ENCODE measurements around the gene PPP1R9B.

The PPP1R9B gene

GRCh38 chr17:50103252-50103651, 47.2 kb downstream of the PPP1R9B start:
- DNase-seq = no peak

- DNase-seq = no peak
Measured at GRCh38 chr17:50102164-50102991, 48.1 kb downstream of the PPP1R9B start.

- peak; percentile 19 for DNase-seq
Measured at GRCh38 chr17:50101346-50102163, 48.9 kb downstream of the PPP1R9B start.

DNA sequence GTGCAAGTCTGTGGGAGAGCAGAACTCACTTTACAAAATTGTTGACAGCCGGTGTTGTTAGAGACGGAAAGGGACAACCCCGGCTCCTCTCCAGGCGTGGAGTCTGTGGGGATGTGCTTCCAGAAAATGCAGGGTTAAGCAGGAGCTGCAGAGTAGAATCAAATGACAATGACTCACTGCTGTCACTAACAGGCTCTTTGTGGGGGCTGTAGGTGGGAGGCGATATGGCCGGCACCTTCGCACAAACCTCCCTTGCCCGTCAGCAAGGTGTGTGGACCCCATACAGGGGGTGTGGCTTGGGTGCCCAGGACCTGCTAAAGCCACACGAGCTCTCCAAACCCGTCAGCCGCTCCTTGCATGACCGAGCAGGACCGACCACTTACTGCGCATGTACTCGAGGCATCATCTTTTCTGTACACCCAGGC, 49.5 kb downstream of the PPP1R9B start:
- DNase-seq = no peak

DNA sequence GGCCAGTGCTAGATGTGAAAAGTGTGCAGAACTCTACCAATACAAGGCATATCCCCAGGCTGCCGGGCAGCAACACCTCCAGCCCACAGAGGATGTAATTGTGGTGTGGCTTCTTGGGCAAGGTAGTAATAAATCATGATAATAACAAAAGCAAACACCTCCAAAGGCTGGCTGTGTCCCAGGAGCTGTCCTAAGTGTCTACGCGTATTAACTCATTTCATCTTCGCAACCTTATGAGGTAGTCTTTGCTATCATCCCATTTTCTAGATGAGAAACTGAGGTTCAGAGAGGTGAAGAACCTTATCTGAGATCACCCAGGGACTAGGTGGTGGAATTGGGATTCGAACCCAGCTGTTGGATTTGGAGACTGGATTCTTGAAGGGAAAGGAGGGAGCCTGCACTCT, 50.0 kb downstream of the PPP1R9B start:
- DNase-seq = no peak

- DNase-seq = no peak
Measured at GRCh38 chr17:50099003-50099402, 51.5 kb downstream of the PPP1R9B start.

- no peak for DNase-seq
Measured at GRCh38 chr17:50098583-50098982, 51.9 kb downstream of the PPP1R9B start.

DNA sequence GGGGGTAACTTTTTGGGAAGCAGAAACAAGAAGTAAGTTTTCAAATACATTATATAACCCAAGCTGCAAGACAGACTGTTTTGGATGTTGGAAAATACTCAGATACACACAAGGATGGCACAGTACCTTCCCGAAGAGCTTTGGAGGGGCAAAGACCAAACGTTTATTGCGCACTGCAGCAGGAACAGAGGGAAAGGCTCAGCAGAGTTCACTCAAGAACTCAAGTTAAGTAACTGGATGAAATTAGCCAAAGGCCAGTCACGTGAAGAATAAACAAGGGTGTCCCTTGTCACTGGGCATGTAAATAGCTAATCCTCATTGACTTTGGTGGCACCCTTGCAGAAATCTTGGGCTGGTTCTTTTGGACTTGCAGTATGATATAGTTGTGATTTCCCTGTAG, 52.6 kb downstream of the PPP1R9B start:
- DNase-seq = no peak

DNA sequence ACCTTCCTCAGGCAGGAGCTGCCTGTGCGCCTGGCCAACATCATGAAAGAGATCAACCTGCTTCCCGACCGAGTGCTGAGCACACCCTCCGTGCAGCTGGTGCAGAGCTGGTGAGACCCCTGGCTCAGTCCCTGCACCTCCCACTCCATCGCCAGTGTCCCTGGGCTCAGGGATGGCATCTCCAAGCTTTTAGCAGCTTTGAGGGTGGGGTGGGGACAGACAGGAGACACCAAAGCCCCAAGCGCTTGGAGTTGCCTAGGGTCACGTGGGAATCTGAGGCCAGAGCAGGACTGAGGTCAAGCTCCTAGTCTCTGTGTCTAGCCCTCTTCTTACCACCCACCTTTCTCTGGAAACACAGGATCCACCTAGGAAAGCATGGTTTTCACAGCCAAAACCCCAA, 53.0 kb downstream of the PPP1R9B start:
- no peak for DNase-seq

DNA sequence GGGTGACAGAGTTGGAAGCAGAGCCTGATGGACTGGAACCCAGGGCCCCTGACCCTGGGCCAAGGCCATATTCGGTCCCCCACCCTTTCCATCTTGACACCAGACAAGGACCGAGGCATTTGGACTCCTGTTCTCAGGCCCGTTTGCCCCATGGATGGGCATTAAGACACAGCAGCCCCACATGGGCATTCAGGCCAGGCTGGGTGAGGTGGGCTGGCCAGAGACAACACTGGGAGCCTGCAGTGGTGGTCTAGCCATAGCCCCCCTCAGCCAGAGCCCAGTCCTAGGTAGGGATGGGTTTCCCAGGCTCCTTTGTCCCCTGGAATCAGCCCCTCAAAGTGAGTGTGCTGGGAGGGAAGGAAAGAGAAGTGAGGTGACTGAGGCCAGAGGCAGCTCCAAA, 53.7 kb downstream of the PPP1R9B start:
- no peak for DNase-seq

- no peak for DNase-seq
Measured at GRCh38 chr17:50096092-50096491, 54.4 kb downstream of the PPP1R9B start.

DNA sequence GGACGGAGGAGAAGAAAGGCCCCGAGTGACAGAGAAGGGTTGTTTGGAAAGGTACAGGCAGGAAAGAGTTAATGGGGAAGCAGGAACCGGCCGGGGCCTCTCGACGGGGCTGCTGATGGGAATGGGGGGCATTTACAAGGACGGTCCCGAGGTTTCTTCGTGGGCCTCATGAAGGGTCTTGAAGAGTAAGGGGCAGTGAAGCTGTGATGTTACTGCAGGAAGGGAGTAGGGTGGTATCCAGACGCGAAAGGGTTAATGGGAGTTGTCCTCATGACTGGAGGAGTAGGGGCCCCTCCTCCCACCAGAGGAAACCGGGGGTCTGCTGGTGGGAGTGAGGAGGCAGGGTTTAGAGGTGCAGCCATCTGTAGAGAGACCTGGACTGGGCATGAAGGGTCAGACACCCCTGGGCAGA, 54.8 kb downstream of the PPP1R9B start:
- no peak for DNase-seq

- peak; percentile 95 for DNase-seq
Measured at GRCh38 chr17:50094753-50095619, 55.5 kb downstream of the PPP1R9B start, which contains the start of gene PDK2. PDK2 (plus strand) TSS chr17:50095351; CDS start chr17:50095436, 85 bp downstream.

DNA sequence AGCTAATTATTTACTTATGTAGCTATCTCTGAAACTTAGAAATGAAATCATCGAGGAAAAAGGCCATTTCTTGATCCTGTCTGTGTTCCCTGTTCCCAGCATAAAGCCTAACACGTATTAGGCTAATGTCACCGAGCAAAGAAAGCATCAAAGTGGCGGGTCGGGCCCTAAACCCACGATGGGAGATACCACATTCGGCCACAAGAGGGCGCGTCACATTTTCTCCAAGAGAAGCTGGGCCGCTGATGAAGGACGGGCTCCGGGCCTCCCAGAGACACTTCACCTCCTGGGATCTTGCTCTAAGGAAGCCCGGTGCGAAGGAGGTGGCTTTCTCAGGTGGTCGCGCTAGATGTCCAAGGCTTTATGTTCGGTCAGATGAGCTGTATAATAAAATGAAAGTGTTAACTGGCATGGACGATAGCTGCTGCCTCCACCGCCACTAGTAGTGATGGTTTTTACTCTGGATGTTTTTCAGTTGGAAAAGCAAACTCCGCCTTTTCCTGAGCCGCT, 56.2 kb downstream of the PPP1R9B start:
- peak; percentile 92 for DNase-seq

DNA sequence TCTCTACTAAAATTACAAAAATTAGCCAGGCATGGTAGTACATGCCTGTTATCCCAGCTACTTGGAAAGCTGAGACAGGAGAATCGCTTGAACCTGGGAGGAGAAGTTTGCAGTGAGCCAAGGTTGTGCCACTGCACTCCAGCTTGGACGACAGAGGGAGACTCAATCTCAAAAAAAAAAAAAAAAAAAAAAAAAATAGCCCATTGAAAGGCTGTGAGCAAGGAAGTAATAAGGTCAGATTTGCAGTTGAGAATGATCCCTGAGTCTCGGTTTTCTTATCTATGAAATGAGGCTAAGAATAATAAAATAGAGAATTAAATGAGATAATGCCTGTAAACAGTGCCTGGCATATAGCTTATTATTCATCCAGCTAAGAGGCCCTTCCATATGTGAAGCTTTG, 56.7 kb downstream of the PPP1R9B start:
- no peak for DNase-seq

DNA sequence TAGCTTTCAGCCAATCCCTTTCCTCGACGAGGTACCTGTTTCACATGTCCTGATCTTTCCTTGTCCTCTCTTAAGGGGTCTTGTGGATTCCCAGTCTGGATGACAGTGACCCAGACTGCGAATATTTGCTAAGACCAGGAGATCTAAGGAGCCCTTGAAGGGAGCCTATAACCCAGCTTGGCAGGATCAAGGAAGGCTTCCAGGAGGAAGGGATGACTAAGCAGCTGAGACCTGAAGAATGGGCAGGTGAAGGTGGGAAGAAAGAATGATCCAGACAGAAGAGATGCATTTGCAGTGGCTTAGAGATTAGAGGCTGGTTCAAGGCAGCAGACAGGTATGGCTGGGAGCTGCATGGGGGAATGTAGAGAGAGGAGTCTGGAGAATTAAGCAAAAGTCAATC, 57.2 kb downstream of the PPP1R9B start:
- DNase-seq = no peak

DNA sequence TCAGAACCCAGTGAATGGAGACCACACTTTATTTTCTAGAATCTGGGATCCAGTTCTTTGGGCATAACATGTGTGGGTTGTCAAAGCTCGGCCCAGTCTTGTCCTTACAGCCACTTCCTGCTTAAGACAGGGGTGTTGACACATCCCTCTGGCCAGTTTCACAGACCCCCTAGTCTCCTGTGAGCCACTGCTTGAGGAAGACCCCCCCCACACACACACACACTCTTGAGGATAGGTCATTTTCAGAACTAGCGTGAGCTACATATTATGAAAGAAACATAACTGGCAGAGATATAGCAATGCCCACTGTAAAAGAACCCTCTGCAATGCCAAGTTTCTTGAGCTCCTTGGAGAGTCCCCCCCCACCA, 58.6 kb downstream of the PPP1R9B start:
- DNase-seq = no peak

- no peak for DNase-seq
Measured at GRCh38 chr17:50090971-50091917, 59.2 kb downstream of the PPP1R9B start.

DNA sequence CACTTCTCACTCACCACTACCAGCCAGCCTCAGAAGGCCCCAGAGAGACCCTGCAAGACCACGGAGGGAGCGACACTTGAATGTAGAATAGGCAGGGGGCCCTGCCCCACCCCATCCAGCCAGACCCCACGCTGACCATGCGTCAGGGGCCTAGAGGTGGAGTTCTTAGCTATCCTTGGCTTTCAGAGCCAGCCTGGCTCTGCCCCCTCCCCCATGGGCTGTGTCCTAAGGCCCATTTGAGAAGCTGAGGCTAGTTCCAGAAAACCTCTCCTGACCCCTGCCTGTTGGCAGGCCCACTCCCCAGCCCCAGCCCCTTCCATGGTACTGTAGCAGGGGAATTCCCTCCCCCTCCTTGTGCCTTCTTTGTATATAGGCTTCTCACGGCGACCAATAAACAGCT, 60.4 kb downstream of the PPP1R9B start:
- DNase-seq = no peak

DNA sequence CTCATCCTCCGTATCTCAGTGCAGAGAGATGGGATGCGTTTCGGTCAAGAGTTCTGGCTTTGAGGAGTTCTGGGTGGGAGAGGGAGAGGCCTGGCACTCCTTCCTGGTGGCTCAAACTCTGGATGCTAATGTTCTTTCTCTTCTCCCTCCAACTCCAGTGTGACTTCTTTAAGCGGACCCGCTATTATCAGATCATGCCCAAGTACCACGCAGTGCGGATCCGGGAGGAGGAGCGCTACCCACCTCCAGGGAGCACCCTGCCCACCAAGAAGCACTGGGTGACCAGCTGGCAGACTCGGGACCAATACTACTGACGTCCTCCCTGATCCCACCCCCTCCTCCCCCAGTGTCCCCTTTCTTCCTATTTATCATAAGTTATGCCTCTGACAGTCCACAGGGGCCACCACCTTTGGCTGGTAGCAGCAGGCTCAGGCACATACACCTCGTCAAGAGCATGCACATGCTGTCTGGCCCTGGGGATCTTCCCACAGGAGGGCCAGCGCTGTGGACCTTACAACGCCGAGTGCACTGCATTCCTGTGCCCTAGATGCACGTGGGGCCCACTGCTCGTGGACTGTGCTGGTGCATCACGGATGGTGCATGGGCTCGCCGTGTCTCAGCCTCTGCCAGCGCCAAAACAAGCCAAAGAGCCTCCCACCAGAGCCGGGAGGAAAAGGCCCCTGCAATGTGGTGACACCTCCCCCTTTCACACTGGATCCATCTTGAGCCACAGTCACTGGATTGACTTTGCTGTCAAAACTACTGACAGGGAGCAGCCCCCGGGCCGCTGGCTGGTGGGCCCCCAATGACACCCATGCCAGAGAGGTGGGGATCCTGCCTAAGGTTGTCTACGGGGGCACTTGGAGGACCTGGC, 61.3 kb downstream of the PPP1R9B start:
- DNase-seq = no peak
